NCI-H2081 treated with DMSO at 0.1 percent for 48 hours (cell line): Measurements from ENCODE around the gene HDAC4.

ENCODE experiments used
- DNase-seq: peaks from one replicate; lab custom pipeline; 2025; lab: John Stamatoyannopoulos, UW

The HDAC4 gene

GRCh38 chr2:239216614-239217273, 184.1 kb downstream of the HDAC4 start:
- DNase-seq, result no peak

GRCh38 chr2:239215988-239216613, 184.7 kb downstream of the HDAC4 start:
- DNase-seq, result no peak

- DNase-seq, result no peak
Measured at GRCh38 chr2:239215136-239215925, 185.5 kb downstream of the HDAC4 start.

- no peak for DNase-seq
Measured at GRCh38 chr2:239214725-239215124, 186.1 kb downstream of the HDAC4 start.

GRCh38 chr2:239213643-239214101, 187.1 kb downstream of the HDAC4 start:
- no peak for DNase-seq

GRCh38 chr2:239212929-239213642, 187.7 kb downstream of the HDAC4 start:
- no peak for DNase-seq

GRCh38 chr2:239212121-239212928, 188.5 kb downstream of the HDAC4 start:
- DNase-seq, result no peak

GRCh38 chr2:239211396-239212094, 189.3 kb downstream of the HDAC4 start:
- no peak for DNase-seq

- no peak for DNase-seq
Measured at GRCh38 chr2:239209783-239210182, 191.0 kb downstream of the HDAC4 start.

GRCh38 chr2:239208465-239209180, 192.2 kb downstream of the HDAC4 start:
- no peak for DNase-seq

GRCh38 chr2:239206851-239207250, 194.0 kb downstream of the HDAC4 start:
- no peak for DNase-seq

- no peak for DNase-seq
Measured at GRCh38 chr2:239206042-239206441, 194.8 kb downstream of the HDAC4 start.

GRCh38 chr2:239204876-239205468, 195.8 kb downstream of the HDAC4 start:
- DNase-seq, result no peak

- DNase-seq, result no peak
Measured at GRCh38 chr2:239204136-239204875, 196.5 kb downstream of the HDAC4 start.

- DNase-seq, result no peak
Measured at GRCh38 chr2:239203443-239204135, 197.2 kb downstream of the HDAC4 start.

GRCh38 chr2:239202836-239203235, 198.0 kb downstream of the HDAC4 start:
- DNase-seq, result no peak

GRCh38 chr2:239202343-239202742, 198.5 kb downstream of the HDAC4 start:
- DNase-seq, result no peak

- no peak for DNase-seq
Measured at GRCh38 chr2:239201884-239202283, 198.9 kb downstream of the HDAC4 start.

GRCh38 chr2:239201531-239201876, 199.3 kb downstream of the HDAC4 start:
- DNase-seq, result no peak
